RWPE1 (cell line): ENCODE measurements around the gene UST.

Experiments used
- CTCF ChIA-PET: fragments of 350-600 bp; sonication (Branson Sonifier 250); formaldehyde crosslinking; extraction: SDS; loops from one replicate; lab custom pipeline; 2021; lab: Yijun Ruan, JAX
- POLR2A ChIA-PET: fragments of 400-600 bp; formaldehyde crosslinking; extraction: SDS; loops from one replicate; lab custom pipeline; 2020; ENCODE audit warnings: antibody characterized with exemption; ENCODE audit not compliant: low non-redundant PET; lab: Yijun Ruan, JAX
- DNase-seq: peaks from one replicate; pipeline ENCODE4 v3.0.0; 2012; ENCODE audit warnings: low spot score
- H3K27ac ChIP-seq: fragments of 450-650 bp; 2 replicates; pipeline ENCODE4 v1.5.1; 2017
- CTCF ChIP-seq: fragments of 450-650 bp; conservative IDR thresholded peaks from 2 replicates; pipeline ENCODE4 v1.5.1; 2017; ENCODE audit warnings: low read depth, mild to moderate bottlenecking

The UST gene

GRCh38 chr6:149065658-149066556, 319.1 kb downstream of the UST start:
- ChIA-PET CTCF (interaction anchor here (2.0 kb wide), 1 partner anchor 366 kb away, joined by 7 read pairs; no protein-coding TSS in a partner anchor), POLR2A (no interaction called here)
- no peak overlapping the region for H3K27ac ChIP-seq
- DNase-seq: no peak
- TF ChIP-seq CTCF: no peak

- CTCF ChIA-PET: no interaction called here
- no peak for DNase-seq
- H3K27ac ChIP-seq: no peak overlapping the region
- TF ChIP-seq CTCF: no peak
- POLR2A ChIA-PET: no interaction called here
Observed at GRCh38 chr6:149071997-149072396, 325.2 kb downstream of the UST start.

DNA sequence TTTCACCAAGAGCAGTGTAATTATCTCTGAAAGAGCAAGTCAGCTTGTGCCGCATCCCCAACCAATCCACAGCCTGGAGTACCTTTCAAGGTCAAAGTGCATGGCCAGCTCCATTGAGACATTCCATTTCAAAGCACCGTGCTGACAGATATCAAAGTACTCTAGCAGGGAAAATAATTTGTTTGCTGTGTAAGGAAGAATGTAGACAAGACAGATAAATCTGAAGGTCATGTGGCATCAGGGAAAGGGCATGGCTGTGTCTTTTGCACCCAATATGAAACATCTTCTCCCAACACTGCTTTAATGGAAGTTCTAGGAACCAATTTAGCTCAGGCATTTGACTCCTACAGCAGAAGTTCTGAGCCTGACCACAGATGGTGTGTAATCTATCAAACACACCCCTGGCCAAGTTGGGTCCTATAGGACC, 328.0 kb downstream of the UST start:
- H3K27ac ChIP-seq: no peak overlapping the region
- TF ChIP-seq CTCF: no peak
- CTCF ChIA-PET: interaction anchor here (0.6 kb wide), 2 partner anchors 53 to 168 kb away, joined by 3 read pairs; no protein-coding TSS in a partner anchor
- POLR2A ChIA-PET: interaction anchor here (0.6 kb wide), 1 partner anchor 113 kb away, joined by 3 read pairs; no protein-coding TSS in a partner anchor
- no peak for DNase-seq

DNA sequence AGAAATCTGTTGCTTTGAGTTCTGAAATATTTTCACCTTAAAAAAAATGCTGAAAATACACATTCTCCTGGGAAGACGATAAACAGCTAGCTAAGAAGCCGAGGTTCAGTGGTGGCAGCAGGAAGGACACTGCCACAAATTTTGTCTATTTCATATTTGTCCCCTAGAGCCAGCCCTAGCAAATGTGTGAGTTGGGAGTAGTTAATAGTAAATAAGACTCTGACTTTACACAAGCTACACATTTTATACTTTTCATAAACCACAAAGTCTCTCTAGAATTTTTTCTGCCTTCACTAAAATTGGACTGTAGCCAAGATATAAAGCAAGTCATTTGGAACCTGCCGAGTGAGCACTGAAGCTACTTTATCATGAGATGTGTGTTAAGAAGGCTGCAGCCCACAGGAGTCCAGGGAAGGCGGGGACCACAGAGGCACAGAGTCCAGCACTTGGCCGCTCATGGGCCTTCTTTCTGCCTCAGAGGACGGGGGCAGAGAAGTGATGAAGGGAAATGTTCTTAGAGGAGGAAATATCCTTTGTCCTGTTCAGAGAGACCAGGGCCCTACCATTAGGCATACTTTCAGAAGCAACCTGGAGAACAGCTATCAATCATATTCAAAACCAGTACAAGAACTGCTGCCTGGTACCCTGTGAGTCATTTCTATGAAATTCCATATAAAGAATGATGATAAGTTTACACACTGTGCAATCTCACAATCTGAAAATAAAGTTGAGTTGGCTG, 329.0 kb downstream of the UST start:
- ChIA-PET CTCF (interaction anchor here (0.5 kb wide), 1 partner anchor 812 kb away, joined by 4 read pairs; no protein-coding TSS in a partner anchor), POLR2A (no interaction called here)
- peak overlapping the region; percentile 74 for H3K27ac ChIP-seq
- TF ChIP-seq CTCF: no peak
- DNase-seq: peak; percentile 37

- CTCF ChIA-PET: interaction anchor here (0.5 to 1.7 kb wide), 3 partner anchors 11 to 812 kb away, joined by 4 to 10 read pairs (median 5); no protein-coding TSS in a partner anchor
Observed at GRCh38 chr6:149076355-149076734, 329.5 kb downstream of the UST start.

More at GRCh38 chr6:149076355-149076734, 329.5 kb downstream of the UST start:
- H3K27ac ChIP-seq: no peak overlapping the region
- POLR2A ChIA-PET: no interaction called here
- no peak for TF ChIP-seq CTCF
- DNase-seq: no peak
